C4-2B (cell line): Measurements from ENCODE around the gene CFAP46.

Experiments used
- H3K27ac ChIP-seq: fragments of 450-650 bp; 2 replicates; pipeline ENCODE4 v1.5.1; 2017
- ZFX ChIP-seq: fragments of 450-650 bp; IDR thresholded peaks from 2 replicates; pipeline ENCODE4 v1.6.1; 2017
- TF ChIP-seq, protein P1 (sequence below): fragments of 450-650 bp; conservative IDR thresholded peaks from 2 replicates; pipeline ENCODE4 v1.5.1; 2017; ENCODE audit warnings: mild to moderate bottlenecking

CFAP46 gene

DNA sequence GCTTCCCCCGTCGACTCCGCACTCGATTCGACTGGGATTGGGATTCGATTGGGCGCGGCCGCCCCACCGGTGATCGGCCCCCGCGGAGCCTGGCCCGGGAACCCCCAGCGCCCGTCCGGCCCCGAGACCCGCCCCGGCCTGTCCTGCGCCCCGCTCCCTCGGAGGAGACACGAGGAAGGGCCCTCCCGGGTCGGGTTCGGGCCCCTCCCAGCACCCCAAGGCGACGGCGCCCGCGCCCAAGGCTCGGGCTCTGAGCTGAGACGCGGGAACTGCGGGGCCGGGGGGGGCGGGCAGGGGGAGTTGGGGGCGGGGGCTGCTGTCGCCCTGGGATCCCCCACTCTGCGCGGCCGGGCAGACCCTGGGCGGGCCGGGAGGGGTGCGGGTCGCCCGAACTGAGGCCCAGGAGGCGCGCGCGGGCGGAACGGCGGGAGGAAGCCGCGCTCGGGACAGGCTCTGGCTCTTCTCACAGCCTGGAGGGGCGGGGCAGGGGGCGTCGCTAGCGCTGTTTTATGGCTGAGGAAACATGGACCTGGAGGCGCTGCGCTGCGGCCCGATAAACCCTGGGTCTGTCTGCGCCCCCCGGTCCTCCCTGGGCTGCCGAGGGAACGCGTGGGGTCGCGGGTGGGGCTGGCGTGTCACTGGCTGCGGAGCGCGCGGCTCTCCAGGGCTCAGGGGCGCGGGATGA lies 154.7 kb downstream of the CFAP46 start:
- no peak for TF ChIP-seq ZFX
- TF ChIP-seq, protein P1, sequence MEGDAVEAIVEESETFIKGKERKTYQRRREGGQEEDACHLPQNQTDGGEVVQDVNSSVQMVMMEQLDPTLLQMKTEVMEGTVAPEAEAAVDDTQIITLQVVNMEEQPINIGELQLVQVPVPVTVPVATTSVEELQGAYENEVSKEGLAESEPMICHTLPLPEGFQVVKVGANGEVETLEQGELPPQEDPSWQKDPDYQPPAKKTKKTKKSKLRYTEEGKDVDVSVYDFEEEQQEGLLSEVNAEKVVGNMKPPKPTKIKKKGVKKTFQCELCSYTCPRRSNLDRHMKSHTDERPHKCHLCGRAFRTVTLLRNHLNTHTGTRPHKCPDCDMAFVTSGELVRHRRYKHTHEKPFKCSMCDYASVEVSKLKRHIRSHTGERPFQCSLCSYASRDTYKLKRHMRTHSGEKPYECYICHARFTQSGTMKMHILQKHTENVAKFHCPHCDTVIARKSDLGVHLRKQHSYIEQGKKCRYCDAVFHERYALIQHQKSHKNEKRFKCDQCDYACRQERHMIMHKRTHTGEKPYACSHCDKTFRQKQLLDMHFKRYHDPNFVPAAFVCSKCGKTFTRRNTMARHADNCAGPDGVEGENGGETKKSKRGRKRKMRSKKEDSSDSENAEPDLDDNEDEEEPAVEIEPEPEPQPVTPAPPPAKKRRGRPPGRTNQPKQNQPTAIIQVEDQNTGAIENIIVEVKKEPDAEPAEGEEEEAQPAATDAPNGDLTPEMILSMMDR, result no peak
- H3K27ac ChIP-seq, result no peak overlapping the region

DNA sequence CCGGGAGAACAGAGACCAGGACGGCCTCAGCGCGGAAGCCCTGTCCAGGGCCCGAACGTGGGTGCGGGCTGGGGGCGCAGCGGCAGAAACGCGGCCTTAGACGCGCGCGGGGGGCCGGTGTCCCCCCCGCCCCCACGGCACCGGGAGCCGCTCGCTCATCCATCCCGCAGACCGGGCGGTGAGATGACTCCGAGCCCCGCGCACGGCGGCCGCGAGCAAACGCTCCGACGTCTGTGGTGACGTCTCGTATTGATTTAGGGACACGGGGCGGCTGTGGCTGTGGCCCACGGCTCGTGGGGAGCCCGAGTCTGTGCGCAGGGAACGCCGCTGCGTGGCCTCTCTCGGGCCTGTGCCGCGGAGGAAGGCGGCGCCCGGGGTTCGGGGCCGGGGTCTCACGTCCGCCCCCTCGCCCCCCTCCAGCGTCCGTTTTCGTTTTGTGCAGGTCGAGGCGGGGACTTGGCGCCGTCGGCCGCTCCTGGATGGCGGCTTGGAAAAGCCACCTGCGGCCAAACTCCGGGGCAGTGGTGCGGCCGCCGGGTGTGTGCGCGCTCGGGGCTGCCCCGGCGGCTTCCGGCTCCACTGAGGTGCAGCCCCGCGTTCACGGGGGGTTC lies 155.4 kb downstream of the CFAP46 start:
- TF ChIP-seq, protein P1, result no peak
- TF ChIP-seq ZFX, result no peak
- no peak overlapping the region for H3K27ac ChIP-seq

DNA sequence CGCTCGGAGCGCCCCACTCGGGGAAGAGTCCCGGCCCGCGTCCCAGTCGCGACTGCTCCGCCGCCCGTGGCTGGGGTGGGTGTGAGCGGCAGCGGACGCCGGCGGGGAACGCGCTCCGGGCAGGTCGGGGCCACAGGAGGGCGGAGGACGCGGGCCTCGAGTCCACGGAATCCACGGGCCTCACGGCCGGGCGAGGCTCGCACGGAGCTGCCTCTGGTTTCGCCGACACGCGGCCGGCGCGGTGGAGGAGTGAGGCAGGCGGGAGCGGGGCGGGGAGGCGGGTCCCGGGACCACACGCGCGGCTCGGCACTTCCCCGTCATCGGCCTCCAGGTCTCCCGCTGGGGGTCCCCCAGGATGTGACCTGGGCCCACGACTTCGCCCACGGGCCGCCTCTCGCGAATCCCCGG lies 155.9 kb downstream of the CFAP46 start:
- TF ChIP-seq, protein P1, result no peak
- no peak for TF ChIP-seq ZFX
- no peak overlapping the region for H3K27ac ChIP-seq

DNA sequence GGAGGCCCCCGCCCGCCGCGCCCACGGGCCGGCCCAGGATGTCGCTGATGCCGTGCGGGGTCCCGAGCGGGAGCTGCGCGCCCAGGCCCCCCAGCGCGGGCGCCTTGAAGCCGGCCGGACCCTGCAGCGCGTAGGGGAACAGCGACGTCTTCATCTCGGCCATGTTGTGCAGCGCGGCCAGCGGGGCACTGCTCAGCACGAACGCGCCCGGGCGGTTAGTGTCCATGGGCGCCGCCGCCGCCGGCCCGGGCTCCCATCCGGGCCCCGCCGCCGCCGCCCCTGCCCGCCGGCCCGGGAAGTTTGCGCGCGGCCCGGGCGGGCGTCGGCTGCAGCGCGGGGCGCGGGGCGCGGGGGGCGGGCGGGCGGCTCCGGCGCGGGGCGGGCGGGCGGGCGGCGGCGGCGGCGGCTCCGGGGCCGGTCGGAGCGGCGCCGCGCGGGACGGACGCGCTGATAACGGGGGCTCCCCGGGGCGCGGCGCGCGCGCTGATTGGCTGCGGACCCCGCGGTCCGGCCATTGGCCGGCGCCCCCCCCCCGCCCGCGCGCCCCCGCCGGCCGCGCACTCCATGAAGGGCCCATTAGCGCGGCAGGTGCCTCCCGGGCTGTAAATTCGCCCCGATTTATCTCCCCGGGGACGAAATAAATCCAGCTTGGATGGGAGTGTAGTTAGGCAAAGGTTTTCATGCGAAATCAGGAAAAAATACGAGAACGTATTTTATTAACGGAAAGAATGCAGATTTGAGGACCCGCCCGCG lies 156.5 kb downstream of the CFAP46 start, which contains the start of gene NKX6-2:
Gene NKX6-2 (minus strand): TSS at position 425 of the 753 bp plus-strand sequence. CDS start 199 bp downstream, at position 226.
- TF ChIP-seq ZFX, result no peak
- TF ChIP-seq, protein P1, result no peak
- H3K27ac ChIP-seq, result no peak within 1 kb of the TSS

DNA sequence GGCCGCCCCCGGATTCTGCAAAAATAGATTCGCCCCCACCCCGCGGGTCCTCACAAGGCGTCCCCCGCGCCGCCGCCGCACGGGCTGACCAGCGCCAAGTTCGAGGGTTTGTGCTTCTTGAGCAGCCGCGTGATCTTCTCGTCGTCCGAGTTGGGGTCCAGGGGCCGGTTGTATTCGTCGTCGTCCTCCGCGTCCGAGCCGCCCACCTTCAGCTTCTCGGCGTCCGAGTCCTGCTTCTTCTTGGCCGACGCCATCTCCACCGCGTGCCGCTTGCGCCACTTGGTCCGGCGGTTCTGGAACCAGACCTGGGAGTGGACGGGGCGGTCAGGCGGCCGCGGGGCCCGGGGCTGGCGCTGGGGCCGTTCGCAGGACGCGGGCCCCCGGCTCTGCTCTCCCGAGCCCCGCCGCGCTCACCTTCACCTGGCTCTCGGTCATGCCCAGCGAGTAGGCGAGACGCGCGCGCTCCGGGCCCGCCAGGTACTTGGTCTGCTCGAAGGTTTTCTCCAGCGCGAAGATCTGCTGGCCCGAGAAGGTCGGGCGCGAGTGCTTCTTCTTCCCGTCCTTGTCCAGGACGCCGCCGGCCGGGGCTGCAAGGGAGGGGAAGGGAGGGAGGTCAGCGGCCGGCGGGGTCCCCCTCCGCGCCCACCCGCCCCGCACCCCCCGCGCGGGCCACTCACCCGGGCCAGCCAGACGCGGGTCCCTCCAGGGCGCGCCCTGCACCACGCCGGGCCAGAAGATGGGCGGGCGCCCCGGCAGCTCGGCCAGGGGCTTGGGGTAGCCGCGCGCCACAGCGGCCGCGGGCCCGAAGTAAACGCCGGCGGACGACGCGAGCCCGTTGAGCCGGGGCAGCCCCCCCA lies 157.3 kb downstream of the CFAP46 start:
- H3K27ac ChIP-seq, result no peak overlapping the region
- TF ChIP-seq ZFX, result no peak
- TF ChIP-seq, protein P1, result no peak

DNA sequence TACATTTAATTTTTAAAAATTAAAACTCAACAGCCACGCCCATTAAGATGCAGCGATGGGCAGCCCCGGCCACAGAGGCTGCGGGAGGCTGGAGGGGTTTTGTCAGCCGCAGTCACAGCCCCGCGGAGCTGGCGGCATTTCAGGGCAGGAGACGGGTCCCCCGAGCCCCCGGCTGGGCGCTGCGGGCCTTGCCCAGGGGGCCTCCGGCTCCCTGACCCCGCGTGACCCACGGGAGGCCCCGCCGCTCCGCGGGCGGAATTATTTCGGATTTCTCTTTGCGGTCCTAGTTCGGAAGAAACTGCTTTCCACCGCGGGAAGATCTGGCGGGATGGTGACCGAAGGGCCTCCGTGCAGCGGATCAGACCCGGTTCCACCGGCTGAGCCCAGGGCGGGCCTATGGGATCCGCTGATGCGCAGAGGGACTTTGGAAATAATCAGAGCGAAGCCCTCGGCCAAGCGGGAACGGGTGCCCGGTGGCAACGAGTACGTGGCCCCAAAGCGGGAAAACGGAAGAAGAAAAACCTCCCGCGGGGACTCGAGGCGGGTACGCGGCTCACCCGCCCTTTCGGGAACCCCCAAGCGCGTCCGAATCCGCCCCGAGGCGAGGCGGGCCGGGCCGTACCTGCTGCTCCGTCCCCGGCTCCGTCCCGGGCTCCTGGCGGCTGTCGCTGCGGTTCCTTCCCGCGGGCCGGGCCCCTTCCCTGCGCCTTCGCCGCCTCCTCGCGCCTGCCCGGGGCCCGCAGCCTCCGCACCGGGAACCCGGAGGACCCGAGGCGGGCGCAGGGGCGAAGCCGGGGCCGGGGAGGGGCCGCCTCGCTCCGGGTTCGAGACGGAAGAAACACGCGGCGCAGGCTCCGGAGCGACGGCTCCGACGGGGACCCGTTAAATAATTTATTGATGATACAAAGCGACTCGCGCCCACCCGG lies 158.2 kb downstream of the CFAP46 start:
- no peak overlapping the region for H3K27ac ChIP-seq
- TF ChIP-seq ZFX, result no peak
- TF ChIP-seq, protein P1, result no peak
